Subcutaneous adipose tissue (tissue), 4 donors: ENCODE data around the gene TNFAIP2. TPM values are rescaled to one million over a fixed set of nuclear protein-coding genes. Genes with fewer than 3 reads are reported as not detected.

Experiments
- CTCF ChIP-seq: fragments of 450-650 bp; IDR thresholded peaks from one replicate; pipeline ENCODE4 v1.5.1; 2016; ENCODE audit warnings: low read depth, mild to moderate bottlenecking, control low read depth, antibody characterized with exemption, moderate library complexity
- total RNA-seq, 4 donors: library from RNA; depleted of rRNA; stranded (reverse); fragments of >200 nt; gene quantifications; one replicate each; pipeline ENCODE4 v1.1.0, GENCODE V29; 2016

Gene TNFAIP2
- total RNA-seq, 4 donors from 2014 or later: 54.7 to 145 (median 65.4) TPM

- no peak for TF ChIP-seq CTCF
These were observed 32.7 kb upstream of the TNFAIP2 start for GRCh38 chr14:103090481-103091020.

- no peak for TF ChIP-seq CTCF
These were observed 32.0 kb upstream of the TNFAIP2 start for GRCh38 chr14:103091041-103091882.

GRCh38 chr14:103091883-103092222, 31.4 kb upstream of the TNFAIP2 start:
- TF ChIP-seq CTCF: no peak

GRCh38 chr14:103093856-103094405, 29.3 kb upstream of the TNFAIP2 start:
- no peak for TF ChIP-seq CTCF

- TF ChIP-seq CTCF: no peak
These were observed 28.7 kb upstream of the TNFAIP2 start, which contains the start of gene EXOC3L4 for GRCh38 chr14:103094406-103095209. EXOC3L4 (plus strand) TSS chr14:103094725; CDS start chr14:103100220, 5,495 bp downstream.

- no peak for TF ChIP-seq CTCF
These were observed 28.0 kb upstream of the TNFAIP2 start for GRCh38 chr14:103095210-103095778.
